NCI-H146 (cell line): Measurements from ENCODE around the gene AIG1.
"Not testable (repeated sequence)": the region's sequence is repeated elsewhere in the genome, so short reads cannot be mapped to it uniquely, and the experiment has no call there.

Experiments
- DNase-seq: peaks from one replicate; lab custom pipeline; 2025; lab: John Stamatoyannopoulos, UW

The AIG1 gene

GRCh38 chr6:143233554-143234285, 173.0 kb downstream of the AIG1 start:
- DNase-seq, result no peak

- DNase-seq, result no peak
Observed at GRCh38 chr6:143234734-143235133, 174.0 kb downstream of the AIG1 start.

GRCh38 chr6:143236151-143236798, 175.6 kb downstream of the AIG1 start:
- no peak for DNase-seq

- DNase-seq, result no peak
Observed at GRCh38 chr6:143238306-143238705, 177.6 kb downstream of the AIG1 start.

GRCh38 chr6:143241111-143241510, 180.4 kb downstream of the AIG1 start:
- DNase-seq, result no peak

GRCh38 chr6:143241911-143242310, 181.2 kb downstream of the AIG1 start:
- DNase-seq, result no peak

- no peak for DNase-seq
Observed at GRCh38 chr6:143243786-143244185, 183.1 kb downstream of the AIG1 start.

GRCh38 chr6:143245656-143246055, 185.0 kb downstream of the AIG1 start:
- DNase-seq, result no peak

- DNase-seq, result not testable (repeated sequence)
Observed at GRCh38 chr6:143246166-143246775, 185.6 kb downstream of the AIG1 start.

GRCh38 chr6:143247586-143247985, 186.9 kb downstream of the AIG1 start:
- no peak for DNase-seq

GRCh38 chr6:143248359-143248758, 187.7 kb downstream of the AIG1 start:
- no peak for DNase-seq

GRCh38 chr6:143251288-143251687, 190.6 kb downstream of the AIG1 start:
- DNase-seq, result no peak

- DNase-seq, result no peak
Observed at GRCh38 chr6:143252961-143253360, 192.3 kb downstream of the AIG1 start.

- DNase-seq, result no peak
Observed at GRCh38 chr6:143253586-143253985, 192.9 kb downstream of the AIG1 start.

- DNase-seq, result no peak
Observed at GRCh38 chr6:143258945-143259344, 198.3 kb downstream of the AIG1 start.

- no peak for DNase-seq
Observed at GRCh38 chr6:143260857-143261256, 200.2 kb downstream of the AIG1 start.

GRCh38 chr6:143261899-143262436, 201.3 kb downstream of the AIG1 start:
- DNase-seq, result no peak

GRCh38 chr6:143262859-143263258, 202.2 kb downstream of the AIG1 start:
- DNase-seq, result no peak

- DNase-seq, result peak; percentile 11
Observed at GRCh38 chr6:143264379-143264778, 203.7 kb downstream of the AIG1 start.

- DNase-seq, result no peak
Observed at GRCh38 chr6:143264986-143265764, 204.5 kb downstream of the AIG1 start.

GRCh38 chr6:143267760-143268159, 207.1 kb downstream of the AIG1 start:
- no peak for DNase-seq

- DNase-seq, result no peak
Observed at GRCh38 chr6:143268439-143268838, 207.8 kb downstream of the AIG1 start.
